AG04449 (cell line): Measurements from ENCODE around the gene AGMAT.

Experiments
- CTCF ChIA-PET: fragments of 350-600 bp; formaldehyde crosslinking; extraction: SDS; loops from one replicate; lab custom pipeline; 2021; ENCODE audit warnings: antibody characterized with exemption; lab: Yijun Ruan, JAX
- POLR2A ChIA-PET: fragments of 400-600, 350-600 bp; formaldehyde crosslinking; extraction: SDS; loops from one replicate; lab custom pipeline; 2020; ENCODE audit warnings: antibody characterized with exemption, inconsistent platforms; lab: Yijun Ruan, JAX
- DNase-seq: peaks from one replicate; pipeline ENCODE4 v3.0.0-alpha.2; 2010; ENCODE audit warnings: low read depth, low spot score
- H3K4me3 ChIP-seq: 2 replicates; pipeline ENCODE4 v1.5.1; 2011; ENCODE audit warnings: low read depth, mild to moderate bottlenecking, control low read depth, low read length
- TF ChIP-seq, protein P1 (sequence below): IDR thresholded peaks from one replicate; pipeline ENCODE4 v1.5.1; 2011; ENCODE audit warnings: mild to moderate bottlenecking, moderate library complexity, low read length, control low read depth, inconsistent platforms; ENCODE audit not compliant: insufficient read depth; ENCODE audit errors: missing control alignments

The AGMAT gene

DNA sequence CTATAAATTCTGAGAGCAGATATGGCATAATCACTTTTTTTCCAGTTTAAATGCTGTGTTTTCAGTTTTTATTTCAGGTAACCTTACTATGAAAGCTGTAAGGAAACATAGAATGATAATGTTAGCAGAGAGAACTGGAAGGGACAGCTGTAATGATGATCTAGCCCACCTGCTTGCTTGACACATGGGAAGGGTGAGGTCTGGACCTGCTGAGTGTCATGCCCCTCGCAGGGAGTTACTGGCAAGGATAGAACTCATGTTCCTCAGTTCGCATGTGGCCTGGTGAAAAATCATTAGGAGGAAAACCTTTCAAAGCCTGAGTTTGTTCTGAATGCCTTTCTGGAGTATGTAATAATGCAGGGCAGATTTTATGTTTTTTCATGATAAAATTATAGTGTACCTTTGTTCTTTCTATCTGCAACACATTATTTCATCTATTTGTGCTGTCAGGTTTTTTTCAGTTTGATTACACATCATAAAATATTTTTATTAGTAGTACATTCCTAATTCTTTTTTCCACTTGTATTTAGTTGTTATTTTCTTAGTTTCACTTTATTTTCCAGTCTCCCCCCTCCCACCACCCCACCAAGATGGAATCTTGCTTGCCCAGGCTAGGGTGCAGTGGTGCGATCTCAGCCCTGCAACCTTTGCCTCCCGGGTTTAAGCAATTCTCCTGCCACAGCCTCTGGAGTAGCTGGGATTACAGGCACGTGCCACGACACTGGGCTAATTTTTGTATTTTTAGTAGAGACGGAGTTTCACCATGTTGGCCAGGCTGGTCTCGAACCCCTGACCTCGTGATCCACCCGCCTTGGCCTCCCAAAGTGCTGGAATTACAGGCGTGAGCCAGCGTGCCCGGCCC lies 40.4 kb upstream of the AGMAT start:
- DNase-seq: no peak
- TF ChIP-seq, protein P1, sequence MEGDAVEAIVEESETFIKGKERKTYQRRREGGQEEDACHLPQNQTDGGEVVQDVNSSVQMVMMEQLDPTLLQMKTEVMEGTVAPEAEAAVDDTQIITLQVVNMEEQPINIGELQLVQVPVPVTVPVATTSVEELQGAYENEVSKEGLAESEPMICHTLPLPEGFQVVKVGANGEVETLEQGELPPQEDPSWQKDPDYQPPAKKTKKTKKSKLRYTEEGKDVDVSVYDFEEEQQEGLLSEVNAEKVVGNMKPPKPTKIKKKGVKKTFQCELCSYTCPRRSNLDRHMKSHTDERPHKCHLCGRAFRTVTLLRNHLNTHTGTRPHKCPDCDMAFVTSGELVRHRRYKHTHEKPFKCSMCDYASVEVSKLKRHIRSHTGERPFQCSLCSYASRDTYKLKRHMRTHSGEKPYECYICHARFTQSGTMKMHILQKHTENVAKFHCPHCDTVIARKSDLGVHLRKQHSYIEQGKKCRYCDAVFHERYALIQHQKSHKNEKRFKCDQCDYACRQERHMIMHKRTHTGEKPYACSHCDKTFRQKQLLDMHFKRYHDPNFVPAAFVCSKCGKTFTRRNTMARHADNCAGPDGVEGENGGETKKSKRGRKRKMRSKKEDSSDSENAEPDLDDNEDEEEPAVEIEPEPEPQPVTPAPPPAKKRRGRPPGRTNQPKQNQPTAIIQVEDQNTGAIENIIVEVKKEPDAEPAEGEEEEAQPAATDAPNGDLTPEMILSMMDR: no peak
- no peak overlapping the region for H3K4me3 ChIP-seq
- CTCF ChIA-PET: interaction anchor here (0.7 kb wide), 1 partner anchor 21 kb away, joined by 3 read pairs; no protein-coding TSS in a partner anchor
- POLR2A ChIA-PET: interaction anchor here (0.5 kb wide), 1 partner anchor 64 kb away, joined by 3 read pairs; no protein-coding TSS in a partner anchor

DNA sequence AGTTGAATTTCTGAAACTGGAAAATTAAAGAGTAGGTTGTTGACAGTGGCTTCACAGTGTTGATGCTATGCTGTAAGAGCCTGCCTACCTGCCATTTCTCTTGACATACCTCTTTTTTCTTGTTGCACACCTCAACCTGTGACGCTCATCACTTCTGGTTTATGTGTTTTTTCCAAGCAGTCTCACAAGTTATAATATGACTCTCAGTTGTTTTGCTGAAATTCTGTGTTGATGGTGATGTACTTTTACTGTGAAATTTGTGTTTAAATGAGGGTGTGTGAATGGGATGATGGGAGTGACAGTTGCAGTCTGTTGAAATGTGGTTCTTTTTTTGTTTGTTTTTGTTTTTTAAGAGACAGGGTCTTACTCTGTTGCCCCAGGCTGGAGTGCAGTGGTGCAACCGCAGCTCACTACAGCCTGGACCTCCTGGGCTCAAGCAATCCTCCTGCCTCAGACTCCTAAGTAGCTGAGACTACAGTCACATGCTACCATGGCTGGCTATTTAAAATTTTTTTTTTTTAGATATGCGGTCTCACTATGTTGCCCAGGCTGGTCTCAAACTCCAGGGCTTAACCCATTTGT lies 39.4 kb upstream of the AGMAT start:
- ChIA-PET CTCF (no interaction called here), POLR2A (interaction anchor here (0.5 kb wide), 1 partner anchor 65 kb away, joined by 3 read pairs; no protein-coding TSS in a partner anchor)
- TF ChIP-seq, protein P1: no peak
- no peak for DNase-seq
- no peak overlapping the region for H3K4me3 ChIP-seq

DNA sequence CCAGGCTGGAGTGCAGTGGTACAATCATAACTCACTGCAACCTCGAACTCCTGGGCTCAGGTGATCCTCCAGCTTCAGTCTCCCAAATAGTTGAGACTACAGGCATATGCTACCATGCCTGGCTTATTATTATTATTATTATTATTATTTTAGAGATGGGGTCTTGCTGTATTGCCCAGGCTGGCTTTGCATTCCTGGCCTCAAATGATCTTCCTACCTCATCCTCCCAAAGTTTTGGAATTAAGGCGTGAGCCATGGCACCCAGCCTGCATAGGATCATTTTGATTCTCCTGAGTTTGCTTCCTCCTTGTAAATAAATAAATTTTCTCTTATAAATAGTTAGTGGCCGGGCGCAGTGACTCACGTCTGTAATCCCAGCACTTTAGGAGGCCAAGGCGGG lies 38.6 kb upstream of the AGMAT start:
- ChIA-PET CTCF (no interaction called here), POLR2A (no interaction called here)
- DNase-seq: no peak
- TF ChIP-seq, protein P1: no peak
- no peak overlapping the region for H3K4me3 ChIP-seq

DNA sequence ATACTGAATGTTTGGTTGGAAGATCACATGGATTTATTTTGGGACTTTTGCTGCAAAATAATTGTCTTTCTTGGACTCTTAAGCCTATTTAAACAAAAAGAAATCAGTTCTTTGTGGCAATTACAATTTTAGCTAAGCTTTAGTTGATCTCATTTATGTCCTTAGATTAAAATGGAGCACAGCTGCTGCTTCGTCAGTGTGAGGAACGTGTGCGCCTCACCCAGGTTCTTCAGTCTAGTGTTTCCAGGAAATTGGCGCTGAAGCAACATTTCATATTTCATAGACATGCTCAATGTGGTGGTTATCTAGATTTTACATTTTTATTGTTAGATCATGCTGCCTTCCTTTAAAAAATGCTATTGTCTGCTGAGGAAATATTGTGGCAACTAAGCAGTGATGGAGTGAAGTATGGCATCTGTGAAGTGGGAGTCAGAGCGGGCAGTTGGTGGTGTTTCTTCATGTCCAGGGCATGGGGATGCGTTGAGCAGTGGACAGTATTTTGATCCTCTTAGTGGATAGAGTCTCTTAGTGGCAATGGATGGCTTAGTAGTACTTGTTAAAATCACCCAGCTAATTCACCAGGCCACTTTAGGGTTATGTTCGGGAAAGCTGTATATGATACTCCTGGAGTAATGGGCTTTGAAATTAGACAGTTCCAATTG lies 38.0 kb upstream of the AGMAT start:
- POLR2A ChIA-PET: no interaction called here
- CTCF ChIA-PET: interaction anchor here (1.1 kb wide), 1 partner anchor 29 kb away, joined by 4 read pairs; no protein-coding TSS in a partner anchor

DNA sequence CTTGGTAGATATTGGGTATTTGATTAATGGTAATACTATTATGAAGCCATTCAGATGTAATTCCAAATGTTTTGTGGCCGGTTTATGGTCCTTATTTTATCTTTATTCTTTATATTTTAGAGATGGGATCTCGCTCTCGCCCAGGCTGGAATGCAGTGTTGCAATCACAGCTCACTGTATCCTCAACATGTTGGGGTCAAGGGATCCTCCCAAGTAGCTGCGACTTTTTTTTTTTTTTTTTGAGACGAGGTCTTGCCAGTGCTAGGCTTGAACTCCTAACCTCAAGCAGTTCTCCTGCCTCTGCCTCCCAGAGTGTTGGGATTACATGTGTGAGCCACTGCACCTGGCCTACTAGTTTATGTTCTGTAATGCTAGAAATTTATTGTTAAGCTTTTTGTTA lies 37.1 kb upstream of the AGMAT start:
- POLR2A ChIA-PET: no interaction called here
- TF ChIP-seq, protein P1: no peak
- CTCF ChIA-PET: interaction anchor here (1.0 to 1.1 kb wide), 2 partner anchors 8 to 29 kb away, joined by 4 read pairs; no protein-coding TSS in a partner anchor
- H3K4me3 ChIP-seq: no peak overlapping the region
- DNase-seq: no peak

More for the DNA sequence above, 38.0 kb upstream of the AGMAT start:
- TF ChIP-seq, protein P1: no peak
- H3K4me3 ChIP-seq: no peak overlapping the region
- DNase-seq: no peak
